T-helper 9 cell (primary cell): ENCODE measurements around the gene TRIO.

ENCODE experiments used
- DNase-seq: peaks from one replicate; pipeline ENCODE4 v3.0.0-alpha.2; 2020

Gene TRIO

GRCh38 chr5:14305045-14305444 is 161.9 kb downstream of the TRIO start:
- no peak for DNase-seq

- no peak for DNase-seq
Observed at GRCh38 chr5:14306329-14306815, 163.2 kb downstream of the TRIO start.

- DNase-seq = no peak
Observed at GRCh38 chr5:14308384-14309154, 165.4 kb downstream of the TRIO start.

- no peak for DNase-seq
Observed at GRCh38 chr5:14309199-14309598, 166.1 kb downstream of the TRIO start.

- DNase-seq = no peak
Observed at GRCh38 chr5:14309878-14310531, 166.9 kb downstream of the TRIO start.

- DNase-seq = no peak
Observed at GRCh38 chr5:14310901-14311300, 167.8 kb downstream of the TRIO start.

- DNase-seq = no peak
Observed at GRCh38 chr5:14313986-14314690, 171.0 kb downstream of the TRIO start.

GRCh38 chr5:14316471-14316870 is 173.3 kb downstream of the TRIO start:
- no peak for DNase-seq

GRCh38 chr5:14319102-14319501 is 176.0 kb downstream of the TRIO start:
- DNase-seq = no peak

- no peak for DNase-seq
Observed at GRCh38 chr5:14321936-14322335, 178.8 kb downstream of the TRIO start.

- DNase-seq = no peak
Observed at GRCh38 chr5:14322437-14323187, 179.5 kb downstream of the TRIO start.

GRCh38 chr5:14323466-14323865 is 180.3 kb downstream of the TRIO start:
- DNase-seq = no peak

- DNase-seq = no peak
Observed at GRCh38 chr5:14325369-14325768, 182.2 kb downstream of the TRIO start.

GRCh38 chr5:14326035-14326903 is 183.1 kb downstream of the TRIO start:
- no peak for DNase-seq

GRCh38 chr5:14327624-14328023 is 184.5 kb downstream of the TRIO start:
- DNase-seq = no peak

- DNase-seq = no peak
Observed at GRCh38 chr5:14328144-14328543, 185.0 kb downstream of the TRIO start.

- DNase-seq = no peak
Observed at GRCh38 chr5:14330291-14330690, 187.1 kb downstream of the TRIO start.

- DNase-seq = no peak
Observed at GRCh38 chr5:14330729-14331385, 187.7 kb downstream of the TRIO start.

- no peak for DNase-seq
Observed at GRCh38 chr5:14331386-14331781, 188.2 kb downstream of the TRIO start.

- DNase-seq = no peak
Observed at GRCh38 chr5:14332038-14332631, 189.0 kb downstream of the TRIO start.

- no peak for DNase-seq
Observed at GRCh38 chr5:14332746-14333145, 189.6 kb downstream of the TRIO start.
